ENCODE data around the gene ACTL6B.

Gene ACTL6B

DNA sequence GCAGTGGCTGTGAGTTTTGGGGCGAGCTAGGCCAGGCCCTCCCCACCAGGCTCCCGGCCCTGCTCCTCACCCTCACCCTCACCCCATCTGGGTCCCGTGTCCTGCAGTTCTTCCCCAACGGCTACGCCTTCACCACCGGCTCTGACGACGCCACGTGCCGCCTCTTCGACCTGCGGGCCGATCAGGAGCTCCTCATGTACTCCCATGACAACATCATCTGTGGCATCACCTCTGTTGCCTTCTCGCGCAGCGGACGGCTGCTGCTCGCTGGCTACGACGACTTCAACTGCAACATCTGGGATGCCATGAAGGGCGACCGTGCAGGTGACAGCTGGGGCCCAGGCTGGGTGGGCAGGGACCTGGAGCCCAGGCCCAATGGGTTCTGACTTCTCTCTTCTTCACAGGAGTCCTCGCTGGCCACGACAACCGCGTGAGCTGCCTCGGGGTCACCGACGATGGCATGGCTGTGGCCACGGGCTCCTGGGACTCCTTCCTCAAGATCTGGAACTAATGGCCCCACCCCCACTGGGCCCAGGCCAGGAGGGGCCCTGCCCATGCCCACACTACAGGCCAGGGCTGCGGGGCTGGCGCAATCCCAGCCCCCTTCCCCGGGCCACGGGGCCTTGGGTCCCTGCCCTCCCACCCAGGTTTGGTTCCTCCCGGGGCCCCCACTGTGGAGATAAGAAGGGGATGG, 22.2 kb upstream of the ACTL6B start:
- TF ChIP-seq, protein P1, sequence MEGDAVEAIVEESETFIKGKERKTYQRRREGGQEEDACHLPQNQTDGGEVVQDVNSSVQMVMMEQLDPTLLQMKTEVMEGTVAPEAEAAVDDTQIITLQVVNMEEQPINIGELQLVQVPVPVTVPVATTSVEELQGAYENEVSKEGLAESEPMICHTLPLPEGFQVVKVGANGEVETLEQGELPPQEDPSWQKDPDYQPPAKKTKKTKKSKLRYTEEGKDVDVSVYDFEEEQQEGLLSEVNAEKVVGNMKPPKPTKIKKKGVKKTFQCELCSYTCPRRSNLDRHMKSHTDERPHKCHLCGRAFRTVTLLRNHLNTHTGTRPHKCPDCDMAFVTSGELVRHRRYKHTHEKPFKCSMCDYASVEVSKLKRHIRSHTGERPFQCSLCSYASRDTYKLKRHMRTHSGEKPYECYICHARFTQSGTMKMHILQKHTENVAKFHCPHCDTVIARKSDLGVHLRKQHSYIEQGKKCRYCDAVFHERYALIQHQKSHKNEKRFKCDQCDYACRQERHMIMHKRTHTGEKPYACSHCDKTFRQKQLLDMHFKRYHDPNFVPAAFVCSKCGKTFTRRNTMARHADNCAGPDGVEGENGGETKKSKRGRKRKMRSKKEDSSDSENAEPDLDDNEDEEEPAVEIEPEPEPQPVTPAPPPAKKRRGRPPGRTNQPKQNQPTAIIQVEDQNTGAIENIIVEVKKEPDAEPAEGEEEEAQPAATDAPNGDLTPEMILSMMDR (IDR thresholded peaks at IDR 0.05; ENCODE audit: extremely low read depth, missing control alignments): no peak
- DNase-seq (ENCODE audit: low spot score): peak; percentile 22

DNA sequence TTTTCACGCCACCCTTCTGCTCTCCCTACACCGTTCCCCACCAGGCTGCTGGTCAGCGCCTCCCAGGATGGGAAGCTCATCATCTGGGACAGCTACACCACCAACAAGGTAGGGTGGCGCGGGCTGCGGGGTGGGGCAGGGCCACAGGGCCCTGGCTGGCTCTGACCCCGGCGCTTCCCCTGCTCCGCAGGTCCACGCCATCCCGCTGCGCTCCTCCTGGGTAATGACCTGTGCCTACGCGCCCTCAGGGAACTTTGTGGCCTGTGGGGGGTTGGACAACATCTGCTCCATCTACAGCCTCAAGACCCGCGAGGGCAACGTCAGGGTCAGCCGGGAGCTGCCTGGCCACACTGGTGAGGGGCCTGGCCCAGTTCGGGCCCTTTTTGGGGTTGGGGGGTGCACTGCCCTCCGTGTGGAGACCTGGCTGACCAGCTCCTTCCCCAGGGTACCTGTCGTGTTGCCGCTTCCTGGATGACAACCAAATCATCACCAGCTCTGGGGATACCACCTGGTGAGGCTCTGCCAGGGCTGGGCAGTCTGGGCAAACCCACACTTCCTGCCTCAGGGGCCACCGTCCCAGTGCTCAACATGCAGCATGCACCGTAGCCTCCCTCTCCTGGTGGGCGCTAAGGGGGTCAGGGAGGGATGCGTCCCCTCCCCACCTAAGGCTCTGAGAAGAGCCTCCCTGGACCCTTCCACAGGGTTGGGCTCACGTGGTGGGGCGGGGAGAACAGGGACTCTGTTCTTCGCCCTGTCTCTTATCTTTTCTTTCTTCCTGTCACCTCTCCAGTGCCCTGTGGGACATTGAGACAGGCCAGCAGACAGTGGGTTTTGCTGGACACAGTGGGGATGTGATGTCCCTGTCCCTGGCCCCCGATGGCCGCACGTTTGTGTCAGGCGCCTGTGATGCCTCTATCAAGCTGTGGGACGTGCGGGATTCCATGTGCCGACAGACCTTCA, 21.3 kb upstream of the ACTL6B start:
- TF ChIP-seq, protein P1 (IDR thresholded peaks at IDR 0.05; ENCODE audit: extremely low read depth, missing control alignments): no peak
- DNase-seq (ENCODE audit: low spot score): peak; percentile 25

DNA sequence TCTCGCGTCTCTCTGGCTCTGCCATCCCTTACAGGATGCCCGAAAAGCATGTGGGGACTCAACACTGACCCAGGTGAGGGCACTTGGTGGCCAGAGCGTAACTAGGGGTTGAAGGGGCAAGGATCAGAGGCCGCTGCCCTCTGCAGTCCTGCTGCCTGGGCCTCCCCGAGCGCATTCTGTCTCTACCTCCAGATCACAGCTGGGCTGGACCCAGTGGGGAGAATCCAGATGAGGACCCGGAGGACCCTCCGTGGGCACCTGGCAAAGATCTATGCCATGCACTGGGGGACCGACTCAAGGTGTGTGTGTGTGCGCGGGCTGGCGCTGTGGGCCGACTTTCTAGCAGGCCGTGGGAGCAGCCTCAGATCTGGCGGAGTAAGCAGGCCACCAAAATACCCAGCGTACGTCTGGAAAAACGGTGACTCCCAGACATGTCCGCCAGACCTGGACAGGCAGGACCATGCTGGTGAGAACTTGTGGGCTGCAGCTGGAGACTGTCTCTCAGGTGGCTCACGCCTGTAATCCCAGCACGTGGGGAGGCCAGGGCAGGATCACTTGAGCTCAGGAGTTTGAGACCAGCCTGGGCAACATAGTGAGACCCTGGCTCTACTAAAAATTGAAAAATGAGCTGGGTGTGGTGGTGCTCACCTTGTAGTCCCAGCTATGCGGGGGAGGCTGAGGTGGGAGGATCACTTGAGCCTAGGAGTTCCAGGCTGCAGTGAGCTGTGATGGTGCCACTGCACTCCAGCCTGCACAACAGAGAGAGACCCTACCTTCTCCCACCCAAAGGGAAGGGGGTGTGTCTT, 20.5 kb upstream of the ACTL6B start:
- DNase-seq (ENCODE audit: low spot score): no peak
- TF ChIP-seq, protein P1 (IDR thresholded peaks at IDR 0.05; ENCODE audit: extremely low read depth, missing control alignments): no peak

DNA sequence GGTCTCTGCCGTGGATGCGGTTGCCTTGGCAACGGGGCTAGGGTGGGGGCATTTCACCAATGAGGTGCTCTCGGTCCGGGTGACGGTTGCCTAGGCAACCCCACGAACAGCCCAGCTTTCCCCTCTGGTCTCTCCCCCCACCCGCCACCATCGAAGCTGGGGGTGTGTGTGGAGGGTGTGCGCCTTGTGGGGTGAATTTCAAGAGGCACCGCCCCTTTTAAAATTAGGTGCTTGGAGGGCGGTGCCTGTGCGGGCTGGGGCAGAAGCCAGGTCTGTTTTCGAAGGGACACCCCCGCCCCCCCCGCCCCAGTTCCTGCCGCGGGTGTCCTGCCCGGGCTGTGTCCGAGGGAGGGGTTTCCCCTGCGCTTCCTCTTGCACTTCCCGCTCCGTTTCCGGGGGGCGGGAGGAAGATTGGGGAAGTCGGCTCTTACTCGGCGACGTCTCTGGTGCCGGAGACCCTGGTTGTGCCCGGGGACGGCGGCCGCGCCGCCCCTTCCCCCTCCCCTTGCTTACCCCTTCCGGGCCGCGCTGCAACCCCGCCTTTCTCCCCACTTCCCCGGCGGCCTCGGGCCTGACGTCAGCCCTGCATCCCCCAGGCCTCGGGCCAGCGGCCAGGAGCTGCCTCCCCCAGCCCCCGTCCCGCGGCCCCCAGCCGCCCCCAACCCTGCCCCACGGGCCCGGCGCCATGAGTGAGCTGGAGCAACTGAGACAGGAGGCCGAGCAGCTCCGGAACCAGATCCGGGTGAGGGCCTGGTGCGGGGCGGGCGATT, 19.5 kb upstream of the ACTL6B start:
- TF ChIP-seq, protein P1 (IDR thresholded peaks at IDR 0.05; ENCODE audit: extremely low read depth, missing control alignments): no peak
- peak; percentile 91 for DNase-seq (ENCODE audit: low spot score)

DNA sequence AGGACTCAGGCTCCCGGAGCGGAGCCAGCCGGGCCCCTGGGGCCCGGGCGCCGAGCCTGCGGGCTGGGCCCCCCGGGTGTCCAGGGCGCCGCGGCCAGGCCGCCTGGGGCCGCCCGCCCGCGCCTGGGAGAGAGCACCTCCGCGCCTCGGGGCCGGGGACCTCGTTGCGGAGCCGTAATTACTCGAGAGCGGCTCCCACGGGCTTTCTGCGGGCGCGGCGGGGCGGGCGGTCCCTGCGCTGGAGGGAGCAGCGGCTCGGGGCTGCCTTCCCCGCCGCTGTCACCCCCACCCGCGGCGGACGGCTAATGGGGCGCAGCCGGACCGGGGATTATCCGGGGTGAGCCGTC, 18.8 kb upstream of the ACTL6B start:
- TF ChIP-seq, protein P1 (IDR thresholded peaks at IDR 0.05; ENCODE audit: extremely low read depth, missing control alignments): no peak
- DNase-seq (ENCODE audit: low spot score): peak; percentile 43

DNA sequence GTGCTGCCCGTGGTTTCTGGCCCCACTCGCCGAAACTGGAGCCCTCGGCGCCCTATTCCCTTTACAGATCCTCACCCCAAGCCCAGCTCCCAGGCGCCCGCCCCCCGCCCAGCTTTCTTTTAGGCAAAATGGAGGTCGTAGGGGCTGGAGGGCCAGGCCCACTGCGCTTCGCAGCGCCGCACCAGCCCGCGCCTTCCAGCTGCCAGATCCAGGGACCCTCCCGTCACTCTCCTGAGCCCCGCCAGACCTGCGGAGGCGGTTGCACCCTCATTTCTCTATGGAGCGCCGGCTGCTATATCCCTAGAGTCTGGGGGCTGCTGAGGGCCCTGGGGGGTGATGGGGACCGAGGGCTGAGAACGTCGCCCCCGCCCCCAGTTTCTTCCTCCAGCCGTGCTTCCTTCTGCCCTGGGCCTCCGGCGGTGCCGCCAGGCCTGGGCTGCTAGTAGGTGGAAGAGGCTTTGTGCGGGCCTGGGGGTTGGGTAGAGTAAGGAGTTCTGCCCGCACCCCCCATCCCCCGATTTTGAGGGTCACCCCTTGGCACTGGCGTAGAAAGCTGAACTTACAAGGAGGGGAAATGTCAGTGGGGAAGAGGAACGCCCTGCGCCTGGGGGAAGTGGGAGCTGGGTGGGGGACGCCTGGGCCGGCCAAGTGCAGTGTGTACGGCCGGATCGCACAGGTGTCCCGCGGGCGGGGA, 18.3 kb upstream of the ACTL6B start:
- DNase-seq (ENCODE audit: low spot score): peak; percentile 28
- TF ChIP-seq, protein P1 (IDR thresholded peaks at IDR 0.05; ENCODE audit: extremely low read depth, missing control alignments): no peak
